ENCODE measurements around the gene TMEM109.

The TMEM109 gene

GRCh38 chr11:60927061-60927592, 13.2 kb downstream of the TMEM109 start:
- TF ChIP-seq, protein P1, sequence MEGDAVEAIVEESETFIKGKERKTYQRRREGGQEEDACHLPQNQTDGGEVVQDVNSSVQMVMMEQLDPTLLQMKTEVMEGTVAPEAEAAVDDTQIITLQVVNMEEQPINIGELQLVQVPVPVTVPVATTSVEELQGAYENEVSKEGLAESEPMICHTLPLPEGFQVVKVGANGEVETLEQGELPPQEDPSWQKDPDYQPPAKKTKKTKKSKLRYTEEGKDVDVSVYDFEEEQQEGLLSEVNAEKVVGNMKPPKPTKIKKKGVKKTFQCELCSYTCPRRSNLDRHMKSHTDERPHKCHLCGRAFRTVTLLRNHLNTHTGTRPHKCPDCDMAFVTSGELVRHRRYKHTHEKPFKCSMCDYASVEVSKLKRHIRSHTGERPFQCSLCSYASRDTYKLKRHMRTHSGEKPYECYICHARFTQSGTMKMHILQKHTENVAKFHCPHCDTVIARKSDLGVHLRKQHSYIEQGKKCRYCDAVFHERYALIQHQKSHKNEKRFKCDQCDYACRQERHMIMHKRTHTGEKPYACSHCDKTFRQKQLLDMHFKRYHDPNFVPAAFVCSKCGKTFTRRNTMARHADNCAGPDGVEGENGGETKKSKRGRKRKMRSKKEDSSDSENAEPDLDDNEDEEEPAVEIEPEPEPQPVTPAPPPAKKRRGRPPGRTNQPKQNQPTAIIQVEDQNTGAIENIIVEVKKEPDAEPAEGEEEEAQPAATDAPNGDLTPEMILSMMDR (IDR thresholded peaks at IDR 0.05; ENCODE audit: low read length, missing control alignments), result no peak
- no peak for DNase-seq (ENCODE audit: low read depth)
- no peak overlapping the region for H3K4me3 ChIP-seq (replicated peaks; ENCODE audit: low read depth, low read length)

DNA sequence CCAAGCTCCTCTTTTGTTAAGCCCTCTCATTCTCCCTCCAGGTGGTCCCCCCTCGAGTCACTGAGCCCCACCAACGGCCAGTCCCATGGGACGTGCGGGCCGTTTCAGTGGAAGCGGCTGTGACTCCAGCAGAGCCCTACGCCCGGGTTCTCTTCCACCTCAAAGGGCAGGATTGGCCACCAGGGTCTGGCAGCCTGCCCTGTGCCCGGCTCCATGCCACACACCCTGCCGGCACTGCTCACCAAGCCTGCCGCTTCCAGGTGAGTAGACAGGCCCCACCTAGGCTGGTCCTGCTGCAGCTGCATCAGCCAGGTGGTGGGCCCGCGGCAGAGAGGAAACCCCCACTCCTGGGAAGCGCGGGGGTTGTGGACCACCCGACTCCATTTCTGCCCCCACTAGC, 13.6 kb downstream of the TMEM109 start:
- TF ChIP-seq, protein P1 (IDR thresholded peaks at IDR 0.05; ENCODE audit: low read length, missing control alignments), result no peak
- no peak overlapping the region for H3K4me3 ChIP-seq (replicated peaks; ENCODE audit: low read depth, low read length)
- no peak for DNase-seq (ENCODE audit: low read depth)

GRCh38 chr11:60928563-60929001, 14.6 kb downstream of the TMEM109 start:
- no peak for DNase-seq (ENCODE audit: low read depth)
- H3K4me3 ChIP-seq (replicated peaks; ENCODE audit: low read depth, low read length), result no peak overlapping the region
- TF ChIP-seq, protein P1 (IDR thresholded peaks at IDR 0.05; ENCODE audit: low read length, missing control alignments), result no peak

- TF ChIP-seq, protein P1 (IDR thresholded peaks at IDR 0.05; ENCODE audit: low read length, missing control alignments), result no peak
- no peak for DNase-seq (ENCODE audit: low read depth)
- no peak overlapping the region for H3K4me3 ChIP-seq (replicated peaks; ENCODE audit: low read depth, low read length)
These were observed 15.8 kb downstream of the TMEM109 start for GRCh38 chr11:60929764-60930163.

- TF ChIP-seq, protein P1 (IDR thresholded peaks at IDR 0.05; ENCODE audit: low read length, missing control alignments), result no peak
- DNase-seq (ENCODE audit: low read depth), result no peak
These were observed 16.4 kb downstream of the TMEM109 start for GRCh38 chr11:60930394-60930793.

DNA sequence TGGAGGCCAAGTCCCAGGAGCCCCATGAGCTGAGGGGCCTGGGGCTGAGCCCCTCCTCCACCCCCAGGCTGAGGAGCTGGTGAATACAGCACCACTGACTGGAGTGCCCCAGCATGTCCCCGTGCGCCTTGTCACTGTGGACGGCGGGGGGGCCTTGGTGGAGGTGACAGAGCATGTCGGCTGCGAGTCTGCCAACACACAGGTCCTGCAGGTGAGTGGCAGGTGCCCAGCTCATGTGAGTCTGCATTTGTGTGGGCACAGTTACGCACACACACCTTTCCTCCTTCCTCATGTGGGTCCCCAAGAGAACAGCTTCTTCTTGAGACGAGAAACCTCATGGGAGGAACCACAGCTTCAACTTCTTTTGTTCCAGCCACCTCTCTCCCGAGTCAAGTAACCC, 18.0 kb downstream of the TMEM109 start:
- no peak overlapping the region for H3K4me3 ChIP-seq (replicated peaks; ENCODE audit: low read depth, low read length)
- TF ChIP-seq, protein P1 (IDR thresholded peaks at IDR 0.05; ENCODE audit: low read length, missing control alignments), result no peak
- DNase-seq (ENCODE audit: low read depth), result no peak

More at GRCh38 chr11:60930394-60930793, 16.4 kb downstream of the TMEM109 start:
- no peak overlapping the region for H3K4me3 ChIP-seq (replicated peaks; ENCODE audit: low read depth, low read length)

Data from fibroblast of pulmonary artery (primary cell).